HG02938 (cell line): Measurements from ENCODE around the gene ITPRIPL2.

Experiments used
- ATAC-seq: cut with Tn5 transposase; IDR thresholded peaks from one replicate; pipeline ENCODE4 v1.9.1; 2021; ENCODE audit warnings: mild to moderate bottlenecking, moderate library complexity; ENCODE audit not compliant: unreplicated experiment

The ITPRIPL2 gene

DNA sequence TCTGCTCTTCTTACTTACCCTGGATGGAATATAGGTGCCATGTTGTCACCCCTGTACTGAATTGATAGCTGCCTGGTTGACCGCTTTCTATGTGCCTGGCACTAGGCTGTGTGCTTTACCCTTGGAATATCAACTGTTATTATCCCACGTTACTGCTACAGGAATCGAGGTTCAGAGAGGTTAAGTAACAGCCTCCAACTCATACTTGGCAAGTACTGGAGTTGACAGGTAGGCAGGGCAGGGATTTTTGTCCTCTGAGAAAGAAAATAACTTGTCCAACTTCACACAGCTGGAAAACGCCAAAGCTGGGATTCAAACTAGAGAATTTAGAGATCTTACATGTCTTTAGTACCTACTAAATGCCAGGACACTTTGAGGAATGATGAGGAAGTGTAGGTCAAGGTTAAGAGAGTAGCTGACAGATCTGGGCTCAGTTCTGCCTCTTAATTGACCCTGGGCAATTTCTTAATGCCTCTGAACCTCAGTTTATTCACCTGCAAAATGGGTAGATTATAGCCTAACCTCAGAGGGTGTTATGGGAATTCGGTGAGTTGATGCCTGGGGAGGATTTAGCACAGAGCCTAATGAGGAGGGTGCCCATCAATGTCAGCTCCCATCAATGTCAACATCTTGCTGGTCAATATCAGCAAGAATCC lies 25.8 kb downstream of the ITPRIPL2 start:
- ATAC-seq = no peak

GRCh38 chr16:19140396-19140795 lies 26.6 kb downstream of the ITPRIPL2 start:
- ATAC-seq = no peak

DNA sequence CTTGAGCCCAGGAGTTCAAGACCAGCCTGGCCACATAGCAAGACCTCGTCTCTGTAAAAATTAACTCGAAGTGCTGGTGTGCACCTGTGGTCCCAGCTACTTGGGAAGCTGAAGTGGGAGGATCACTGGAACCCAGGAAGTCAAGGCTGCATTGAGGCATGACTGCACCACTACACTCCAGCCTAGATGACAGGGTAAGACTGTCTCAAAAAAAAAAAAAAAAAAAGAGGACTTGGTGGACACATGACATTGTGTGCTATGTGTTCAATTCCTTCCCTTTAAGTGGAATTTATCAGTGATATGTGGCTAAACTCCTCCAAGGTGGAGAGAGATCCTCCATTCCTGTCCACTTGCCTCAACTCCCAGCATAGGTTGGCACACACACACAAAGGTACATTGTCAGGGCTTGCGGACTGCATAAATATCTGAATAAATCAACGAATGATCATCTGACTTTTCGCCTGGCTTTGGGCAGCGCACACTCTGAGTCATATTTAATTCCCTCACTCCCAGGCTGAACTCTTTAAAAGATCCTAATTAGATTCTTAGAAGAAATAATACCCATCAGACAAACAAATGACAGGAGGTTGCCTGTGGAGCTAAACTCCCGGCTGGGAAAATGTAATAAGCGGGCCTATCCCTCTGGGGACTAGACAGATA lies 29.3 kb downstream of the ITPRIPL2 start:
- no peak for ATAC-seq

DNA sequence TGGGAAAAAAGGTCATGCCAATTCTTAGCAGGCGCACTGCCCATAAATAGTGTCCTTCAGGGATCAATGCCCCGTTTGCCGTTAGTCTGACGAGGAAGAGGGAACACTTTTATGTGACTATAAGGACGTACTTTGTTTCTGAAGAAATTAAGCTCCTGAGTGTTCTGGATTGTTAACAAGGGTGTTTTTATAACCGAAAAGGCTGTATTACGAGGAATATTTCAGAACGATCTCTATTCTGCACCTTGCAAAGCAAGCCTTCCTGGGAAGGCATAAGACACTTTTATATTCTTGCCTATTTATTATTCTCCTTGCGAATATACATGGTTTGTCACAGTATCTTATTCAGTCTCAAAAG lies 29.8 kb downstream of the ITPRIPL2 start:
- no peak for ATAC-seq

- ATAC-seq = no peak
These were observed 31.2 kb downstream of the ITPRIPL2 start for GRCh38 chr16:19145010-19145409.

GRCh38 chr16:19147126-19147525 lies 33.4 kb downstream of the ITPRIPL2 start:
- no peak for ATAC-seq

DNA sequence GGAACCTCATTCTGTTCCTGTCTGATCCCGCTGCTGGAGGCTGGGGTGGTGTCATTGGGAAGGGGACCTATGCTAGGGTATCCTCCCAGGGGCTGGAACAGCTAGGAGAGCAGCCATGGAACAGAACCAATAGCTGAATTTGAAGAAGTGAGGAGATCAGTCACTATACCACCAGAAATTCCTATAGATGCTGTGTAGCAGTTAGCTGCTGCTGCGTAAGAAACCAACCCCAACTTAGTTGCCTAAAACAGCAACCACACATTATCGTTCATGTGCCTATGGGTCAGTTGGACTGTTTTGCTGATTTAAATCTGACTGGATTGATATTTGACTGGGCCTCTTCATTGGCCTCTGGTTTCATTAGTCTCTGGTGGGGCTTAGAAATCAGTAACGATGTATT lies 33.9 kb downstream of the ITPRIPL2 start:
- ATAC-seq = no peak

DNA sequence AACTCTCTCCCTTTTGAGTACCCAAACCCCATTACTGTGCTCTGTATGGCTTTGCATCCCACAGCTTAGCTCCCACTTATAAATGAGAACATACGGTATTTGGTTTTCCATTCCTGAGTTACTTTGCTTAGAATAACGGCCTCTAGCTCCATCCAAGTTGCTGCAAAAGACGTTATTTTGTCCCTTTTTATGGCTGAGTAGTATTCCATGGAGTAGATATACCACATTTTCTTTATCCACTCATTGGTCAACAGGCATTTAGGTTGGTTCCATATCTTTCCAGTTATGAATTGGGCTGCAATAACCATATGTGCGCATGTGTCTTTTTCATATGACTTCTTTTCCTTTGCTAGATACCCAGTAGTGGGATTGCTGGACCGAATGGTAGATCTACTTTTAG lies 34.4 kb downstream of the ITPRIPL2 start:
- no peak for ATAC-seq

GRCh38 chr16:19151310-19151709 lies 37.5 kb downstream of the ITPRIPL2 start:
- no peak for ATAC-seq

- no peak for ATAC-seq
These were observed 38.3 kb downstream of the ITPRIPL2 start for GRCh38 chr16:19152042-19152441.

DNA sequence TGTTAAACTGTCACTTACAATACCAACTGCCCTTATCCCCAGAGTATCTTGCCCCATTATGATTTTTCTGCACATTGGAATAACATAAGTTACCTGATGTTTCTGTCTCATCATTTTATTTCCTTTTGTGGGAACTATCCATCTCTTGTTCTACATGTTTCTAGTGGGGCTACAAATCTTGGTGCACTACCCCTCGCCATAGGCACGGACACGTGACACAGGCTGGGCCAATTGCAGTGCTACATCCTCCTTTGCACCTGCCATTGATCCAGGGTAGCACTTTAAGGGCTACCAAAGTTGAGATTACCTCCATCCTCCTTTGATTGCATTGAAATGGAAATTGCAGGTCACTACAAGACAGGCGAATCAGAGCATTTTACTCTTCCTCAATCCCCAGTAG lies 40.1 kb downstream of the ITPRIPL2 start:
- no peak for ATAC-seq

DNA sequence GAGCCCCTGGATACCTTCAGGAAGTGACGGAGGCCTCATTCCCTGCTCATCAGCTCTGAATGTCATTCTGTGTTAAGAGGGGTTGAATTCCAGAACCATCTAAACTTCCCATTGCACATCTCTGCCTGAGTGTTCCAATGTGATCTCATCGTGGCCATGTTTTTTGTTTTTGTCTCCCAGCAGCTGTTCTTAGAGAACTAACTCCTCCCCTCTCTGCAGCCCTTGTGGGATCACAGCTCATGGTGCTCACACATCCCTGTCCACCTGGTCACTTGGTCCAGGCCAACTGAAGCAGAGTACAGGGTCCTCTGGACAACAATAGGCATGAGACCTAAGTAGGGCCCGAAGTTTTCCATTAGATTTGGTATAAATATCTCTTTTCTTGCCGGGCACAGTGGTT lies 48.3 kb downstream of the ITPRIPL2 start:
- ATAC-seq = no peak

DNA sequence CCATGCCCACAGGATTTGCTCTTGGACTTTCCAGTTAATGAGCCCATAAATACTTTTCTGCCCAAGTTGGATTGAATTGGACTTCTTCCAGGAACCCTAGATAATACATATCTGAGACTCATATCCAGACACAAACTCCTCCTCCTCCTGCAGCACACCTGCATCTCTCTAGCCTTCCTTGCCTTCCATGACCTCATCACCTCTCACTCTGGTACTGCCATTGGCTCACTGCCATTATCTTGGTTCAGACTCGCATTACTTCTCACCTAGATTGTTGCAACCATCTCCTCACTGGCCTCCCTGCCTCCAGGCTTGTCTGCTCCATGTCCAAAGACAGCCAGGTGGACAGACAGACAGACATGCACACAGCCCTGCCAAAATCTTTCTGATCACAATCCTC lies 49.5 kb downstream of the ITPRIPL2 start:
- no peak for ATAC-seq

DNA sequence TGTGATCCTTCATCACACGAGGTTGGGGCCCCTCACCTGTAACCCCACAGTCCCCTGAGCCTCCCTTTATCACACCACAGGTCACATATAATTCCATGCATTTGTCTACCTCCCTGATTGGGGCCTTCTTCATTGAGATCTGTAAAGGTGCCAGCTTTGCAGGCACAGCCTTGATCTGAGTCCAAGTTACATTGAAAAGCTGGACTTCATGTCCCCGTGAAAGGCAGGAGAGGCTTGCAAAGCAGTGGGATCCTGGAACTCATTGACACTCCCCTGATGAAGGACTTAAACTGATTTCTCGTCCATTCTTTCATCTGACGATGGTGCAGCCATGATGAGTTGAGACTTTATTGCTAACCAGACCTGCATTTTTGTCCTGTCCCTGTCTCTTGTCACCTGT lies 50.5 kb downstream of the ITPRIPL2 start:
- ATAC-seq = no peak

DNA sequence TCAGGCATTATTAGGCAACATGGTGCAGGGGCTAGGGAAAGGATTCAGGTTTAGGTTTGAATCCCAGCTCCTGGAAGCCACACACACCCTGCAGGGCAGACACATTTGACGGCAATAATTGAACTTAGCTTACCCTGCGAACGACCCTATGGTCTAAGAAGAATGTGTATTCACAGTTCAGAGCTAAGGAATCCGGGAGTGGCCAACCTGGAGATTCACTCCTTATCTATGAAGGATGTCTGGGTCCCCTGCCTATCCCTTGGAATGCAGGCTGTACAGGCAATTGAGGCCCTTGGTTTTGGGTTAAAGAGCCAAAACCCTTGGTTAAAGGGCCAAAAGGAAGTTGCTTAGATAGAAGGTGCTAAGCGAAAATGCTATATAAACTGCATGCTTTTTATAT lies 51.3 kb downstream of the ITPRIPL2 start:
- no peak for ATAC-seq

GRCh38 chr16:19166500-19166899 lies 52.7 kb downstream of the ITPRIPL2 start:
- no peak for ATAC-seq

DNA sequence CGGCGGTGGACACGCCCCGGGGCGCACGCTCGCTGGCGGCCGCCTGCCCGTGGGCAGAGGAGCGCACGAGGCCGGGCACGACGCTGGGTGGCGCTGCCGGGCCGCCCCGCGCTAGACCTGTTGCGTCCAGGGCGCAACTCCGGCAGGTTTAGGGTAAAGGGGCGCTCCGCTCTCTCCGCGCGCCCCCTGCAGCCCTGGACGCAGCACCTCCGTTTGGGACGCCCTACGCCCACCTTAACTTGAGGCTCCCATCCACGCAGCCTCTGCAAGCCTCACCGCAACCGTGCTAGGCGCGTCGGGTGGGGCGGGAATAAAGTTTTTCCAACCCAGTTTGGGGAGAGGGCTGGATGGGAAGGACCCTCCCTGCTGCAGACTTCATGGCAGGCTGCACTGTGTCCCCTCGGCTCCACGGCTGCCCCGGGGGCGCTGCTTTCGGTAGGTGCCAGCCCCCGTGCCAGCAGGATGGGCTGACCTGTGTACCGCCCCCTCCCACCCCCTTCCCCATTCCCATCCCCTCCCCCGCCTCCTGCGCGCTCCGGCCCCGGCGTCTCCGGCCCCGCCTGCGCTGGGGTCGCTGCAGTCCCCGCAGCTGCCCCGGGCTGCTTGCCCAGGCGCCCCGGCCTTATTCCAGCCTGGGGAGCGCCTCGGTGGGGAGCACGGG lies 54.1 kb downstream of the ITPRIPL2 start, which contains the start of gene SYT17:
SYT17 (plus strand) TSS at position 531 of the 661 bp plus-strand sequence. CDS start 407 bp downstream, outside the sequence.
- ATAC-seq = no peak

- no peak for ATAC-seq
These were observed 54.8 kb downstream of the ITPRIPL2 start for GRCh38 chr16:19168371-19169081.

GRCh38 chr16:19169082-19169639 lies 55.4 kb downstream of the ITPRIPL2 start:
- ATAC-seq = no peak

DNA sequence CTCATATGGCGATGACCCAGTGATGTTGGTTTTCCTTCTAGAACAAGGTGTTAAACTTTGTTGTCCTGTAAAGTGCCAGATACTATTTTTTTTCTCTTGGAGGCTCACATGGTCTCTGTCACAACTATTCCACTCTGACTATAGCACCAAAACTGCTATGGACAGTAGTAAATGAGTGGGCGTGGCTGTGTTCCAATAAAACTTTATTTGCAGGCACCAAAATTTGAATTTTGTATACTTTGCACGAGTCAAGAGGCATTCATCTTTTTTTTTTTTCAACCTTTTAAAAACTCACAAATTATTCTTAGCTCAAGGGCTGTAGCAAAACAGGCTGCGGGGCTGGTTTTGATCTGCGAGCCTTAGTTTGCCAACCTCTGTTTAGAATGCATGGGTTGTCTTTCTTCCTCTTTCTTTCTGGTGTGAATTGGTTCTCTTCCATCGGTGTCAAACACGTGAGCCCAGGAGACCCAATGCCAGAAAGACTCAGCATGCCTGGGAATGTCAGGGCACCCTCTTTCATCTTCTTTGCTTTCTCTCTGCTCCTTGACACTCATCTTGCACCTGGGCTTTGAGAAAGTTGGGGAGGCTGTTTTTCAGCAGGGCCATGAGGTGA lies 56.4 kb downstream of the ITPRIPL2 start:
- ATAC-seq = no peak
